Pancreas (tissue), 10 donors: Measurements from ENCODE around the gene USP48. TPM values are rescaled to one million over a fixed set of nuclear protein-coding genes. Genes with fewer than 3 reads are reported as not detected.
A peak's percentile ranks its signal among the peaks of the same experiment; 100 is the strongest.

Source experiments
- ATAC-seq, 4 donors: fragments of 200-7000 bp; cut with Tn5 transposase; one replicate each; pipeline versions ENCODE4 v1.8.0 to v1.9.1; 2020; ENCODE audit warnings: mild to moderate bottlenecking in 4 of 4, moderate library complexity in 4 of 4
- DNase-seq, 6 donors: peaks; one replicate each; pipeline ENCODE4 v3.0.0-alpha.2; 2020
- FAIRE-seq: peaks from 2 replicates; lab custom pipeline; 2012; peaks lifted over from hg19 to GRCh38; lab: Jason Lieb, UNC
- H3K27ac ChIP-seq, 4 donors: fragments of 200-600 bp; sonication (generic); 1 replicate in 3 of 4; 2 replicates in 1 of 4; pipeline versions ENCODE4 v1.5.0 to v1.8.0; 2020
- H3K27me3 ChIP-seq, 4 donors: fragments of 200-600 bp; one replicate each; pipeline ENCODE4 v1.8.0; 2021
- H3K36me3 ChIP-seq, 3 donors: fragments of 200-600 bp; sonication (generic) in 1 of 3; one replicate each; pipeline versions ENCODE4 v1.5.0 to v1.8.0; 2020 to 2021
- H3K4me1 ChIP-seq, 3 donors: fragments of 200-600 bp; one replicate each; pipeline ENCODE4 v1.8.0; 2021
- H3K4me3 ChIP-seq, 4 donors: fragments of 200-600 bp; sonication (generic) in 2 of 4; one replicate each; pipeline versions ENCODE4 v1.5.0 to v1.8.0; 2020 to 2021
- H3K9me3 ChIP-seq, 4 donors: fragments of 200-600 bp; one replicate each; pipeline ENCODE4 v1.8.0; 2021
- WGBS, 2 donors: extraction: QIAGEN DNeasy Blood & Tissue Kit; methylation state at CpG; one replicate each; pipeline ENCODE4 v1.1.7; 2013; 5-methylcytosine and 5-hydroxymethylcytosine counted together
- intact Hi-C, 3 donors: fragments of 100-400 bp; cut with DNase I; formaldehyde crosslinking; loops; one replicate each; pipeline versions ENCODE4 v1.11.1 to v1.14.2; 2022
- polyA plus RNA-seq, 2 donors: library from polyadenylated mRNA; stranded (reverse); fragments of 200-250 nt; gene quantifications; one replicate each; pipeline ENCODE4 v1.2.3, GENCODE V29; 2013
- total RNA-seq, 6 donors: library from RNA; stranded (reverse); fragmentation: NEBNext Ultra II Directional in 4 of 6; extraction: Animal tissue kit (Norgen Biotek cat#: 25700) in 4 of 6; gene quantifications; one replicate each; pipeline versions ENCODE4 v1.2.1 to v1.2.4, GENCODE V29; 2021 to 2023
- TF ChIP-seq, protein P1 (sequence below), 4 donors: fragments of 200-600 bp; sonication (generic) in 3 of 4; IDR thresholded peaks; one replicate each; pipeline versions ENCODE4 v1.5.0 to v1.8.0; 2021; ENCODE audit warnings: antibody characterized with exemption in 4 of 4
- donor health status: healthy with polysubstance abuse.
- donor health status: DM: no; HTN: no; CAD: no; lungs with moderate emphysema.
- donor health status: DM: no; HTN: no; CAD: no.
- donor health status: control.
- donor health status: control.
- donor health status: Bipolar disorder and iron deficiency.
- donor health status: DM: yes; HTN: yes; CAD: no.
- donor health status: DM: no; HTN: no; CAD: no.
- donor health status: DM: no; HTN: no; CAD: no.
- donor health status: DM: yes; HTN: yes; CAD: no.

The USP48 gene
- total and polyA plus RNA-seq, 8 donors = 14.9 to 30.6 (median 25.9) TPM

DNA sequence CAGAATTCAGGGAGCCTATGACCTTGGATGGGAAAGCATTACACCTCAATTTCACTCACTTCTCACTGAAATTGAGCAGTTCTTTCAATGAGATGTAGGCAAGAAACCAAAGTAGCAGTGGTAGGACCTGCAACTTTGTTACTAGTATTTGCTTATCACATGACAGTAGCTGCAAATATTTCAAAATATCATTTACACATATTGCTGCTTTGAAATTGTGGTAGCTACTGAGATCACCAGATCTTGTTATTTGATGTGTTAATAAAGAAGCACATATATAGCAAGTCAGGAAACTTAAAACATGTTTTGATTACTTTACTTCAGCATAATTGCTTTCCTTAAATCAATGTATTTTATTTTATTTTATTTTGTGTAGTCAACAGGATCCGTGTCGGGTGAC lies 42.0 kb upstream of the USP48 start:
- Histone ChIP-seq H3K36me3 (peaks cover 0 to 36% (median 6%) of the 10 kb centered on the region in 3 donors), H3K9me3 (no peaks in the 10 kb centered on the region), H3K27me3 (no peaks in the 10 kb centered on the region), H3K4me3 (no peak overlapping the region), H3K27ac (no peak overlapping the region), H3K4me1 (no peaks in the 10 kb centered on the region)
- no peak for DNase-seq
- TF ChIP-seq, protein P1, sequence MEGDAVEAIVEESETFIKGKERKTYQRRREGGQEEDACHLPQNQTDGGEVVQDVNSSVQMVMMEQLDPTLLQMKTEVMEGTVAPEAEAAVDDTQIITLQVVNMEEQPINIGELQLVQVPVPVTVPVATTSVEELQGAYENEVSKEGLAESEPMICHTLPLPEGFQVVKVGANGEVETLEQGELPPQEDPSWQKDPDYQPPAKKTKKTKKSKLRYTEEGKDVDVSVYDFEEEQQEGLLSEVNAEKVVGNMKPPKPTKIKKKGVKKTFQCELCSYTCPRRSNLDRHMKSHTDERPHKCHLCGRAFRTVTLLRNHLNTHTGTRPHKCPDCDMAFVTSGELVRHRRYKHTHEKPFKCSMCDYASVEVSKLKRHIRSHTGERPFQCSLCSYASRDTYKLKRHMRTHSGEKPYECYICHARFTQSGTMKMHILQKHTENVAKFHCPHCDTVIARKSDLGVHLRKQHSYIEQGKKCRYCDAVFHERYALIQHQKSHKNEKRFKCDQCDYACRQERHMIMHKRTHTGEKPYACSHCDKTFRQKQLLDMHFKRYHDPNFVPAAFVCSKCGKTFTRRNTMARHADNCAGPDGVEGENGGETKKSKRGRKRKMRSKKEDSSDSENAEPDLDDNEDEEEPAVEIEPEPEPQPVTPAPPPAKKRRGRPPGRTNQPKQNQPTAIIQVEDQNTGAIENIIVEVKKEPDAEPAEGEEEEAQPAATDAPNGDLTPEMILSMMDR (IDR thresholded peaks at IDR 0.05) = no peak
- 90 to 96% methylated on average over 2 of the region's 2 CpGs for WGBS, 2 donors
- no peak for ATAC-seq
- FAIRE-seq = no peak
- intact Hi-C loops = no loop called here

DNA sequence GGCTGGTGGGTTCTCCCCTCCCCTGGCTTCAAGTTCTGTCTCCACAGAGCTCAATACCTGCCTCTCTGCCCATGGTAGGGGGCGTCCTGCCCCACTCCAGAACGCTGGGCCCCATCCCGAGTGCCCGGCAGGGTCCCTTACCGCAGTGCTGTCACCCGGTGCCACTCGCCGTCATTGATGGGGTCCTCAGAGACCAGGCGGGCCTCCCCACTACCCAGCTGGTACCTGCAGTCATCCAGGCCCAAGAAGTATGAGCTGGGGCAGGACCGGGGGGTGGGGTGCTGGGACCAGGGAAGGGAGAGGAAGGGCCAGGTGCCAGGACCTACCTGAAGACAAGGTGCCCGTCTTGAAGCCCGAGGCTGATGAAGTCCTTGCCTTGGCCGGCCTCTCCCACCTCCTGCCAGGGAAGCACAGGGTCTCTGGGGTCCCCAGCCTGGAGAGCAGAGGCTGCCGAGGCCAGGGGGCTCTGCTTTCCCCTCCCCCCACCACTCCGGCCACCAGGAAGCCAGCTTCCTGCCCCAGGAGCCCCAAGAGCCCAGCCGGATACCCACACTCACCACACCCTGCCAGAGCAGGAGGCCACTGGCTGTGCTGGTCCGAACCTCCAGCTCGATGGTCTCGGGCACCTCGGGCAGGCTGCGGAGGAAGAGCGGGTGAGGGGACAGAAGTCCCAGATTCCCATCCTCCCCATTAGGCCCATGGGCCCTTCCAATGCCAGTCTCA lies 41.2 kb upstream of the USP48 start:
- FAIRE-seq (no peak), ATAC-seq (no peak), DNase-seq (peak in 1 of 6 donors; percentile 65)
- Histone ChIP-seq H3K4me3 (no peak overlapping the region), H3K4me1 (no peaks in the 10 kb centered on the region), H3K27me3 (no peaks in the 10 kb centered on the region), H3K27ac (no peak overlapping the region), H3K36me3 (peaks cover 0 to 28% (median 6%) of the 10 kb centered on the region in 3 donors), H3K9me3 (no peaks in the 10 kb centered on the region)
- WGBS, 2 donors = 91 to 94% methylated on average over 21 to 22 of the region's 22 CpGs
- intact Hi-C loops = no loop called here
- TF ChIP-seq, protein P1 (IDR thresholded peaks at IDR 0.05) = no peak

DNA sequence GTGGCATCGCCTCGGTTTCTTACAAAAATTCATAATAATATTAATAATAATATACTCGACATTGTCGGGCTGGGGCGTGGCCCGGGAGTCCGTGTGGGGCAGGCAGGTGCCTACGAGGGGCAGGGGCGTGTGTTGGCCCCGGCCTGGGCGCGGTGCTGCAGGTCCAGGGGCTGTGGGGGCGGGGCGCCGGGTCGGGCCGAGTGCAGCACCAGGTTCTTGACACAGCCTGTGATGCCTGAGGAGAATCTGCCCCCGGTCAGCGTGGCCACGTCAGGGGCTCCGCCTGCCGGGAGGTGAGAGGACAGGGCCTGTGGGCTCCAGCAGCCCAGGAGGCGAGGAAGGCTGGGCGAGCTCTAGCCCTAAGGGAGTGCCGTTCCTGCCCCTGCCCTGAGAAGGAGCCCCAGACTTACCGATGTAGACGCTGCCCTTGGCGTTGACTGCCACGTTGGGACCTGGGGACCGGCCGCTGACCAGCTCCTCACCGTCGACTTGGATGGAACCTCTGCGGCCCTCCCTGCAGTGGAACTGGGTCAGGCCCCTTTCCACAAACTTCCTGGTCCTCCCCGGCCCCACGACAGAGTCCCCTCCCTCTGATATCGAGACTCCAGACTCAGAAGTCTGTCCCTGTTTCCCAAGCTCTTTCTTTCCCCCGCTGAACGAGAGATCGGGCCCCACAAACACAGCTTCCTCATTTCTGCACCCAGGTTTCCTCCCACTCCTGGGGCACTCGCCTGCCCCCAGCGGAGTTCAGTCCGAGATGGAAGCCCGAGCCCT lies 40.4 kb upstream of the USP48 start:
- Histone ChIP-seq H3K4me3 (no peak overlapping the region), H3K4me1 (no peaks in the 10 kb centered on the region), H3K27ac (no peak overlapping the region), H3K9me3 (no peaks in the 10 kb centered on the region), H3K27me3 (no peaks in the 10 kb centered on the region), H3K36me3 (peaks cover 0 to 21% (median 6%) of the 10 kb centered on the region in 3 donors)
- peak in 1 of 6 donors; percentile 64 for DNase-seq
- ATAC-seq = no peak
- WGBS, 2 donors = 91 to 93% methylated on average over 42 to 44 of the region's 44 CpGs
- intact Hi-C loops = no loop called here
- TF ChIP-seq, protein P1 (IDR thresholded peaks at IDR 0.05) = no peak
- FAIRE-seq = no peak

DNA sequence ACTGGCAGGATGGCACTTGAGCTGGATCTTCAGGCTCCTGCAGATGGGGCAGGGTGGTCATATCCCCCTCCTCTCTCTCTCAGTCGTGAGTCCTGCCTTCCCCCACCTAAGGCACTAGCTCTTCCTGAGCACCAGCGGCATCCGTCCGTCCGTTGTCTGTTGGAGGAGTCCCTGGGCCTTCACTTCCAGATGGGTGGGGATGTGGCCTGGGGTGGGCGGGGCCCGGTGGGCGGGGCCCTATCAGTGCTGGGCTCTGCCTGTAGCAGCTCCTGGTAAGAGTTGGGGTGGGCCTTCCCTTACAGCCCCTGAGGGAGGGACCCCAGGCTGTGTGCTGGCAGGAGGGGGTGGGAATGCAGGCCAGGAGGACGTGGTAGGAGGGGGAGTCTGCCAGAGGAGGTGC lies 39.4 kb upstream of the USP48 start:
- intact Hi-C loops = no loop called here
- FAIRE-seq (no peak), DNase-seq (peak in 1 of 6 donors; percentile 44), ATAC-seq (no peak)
- Histone ChIP-seq H3K27ac (no peak overlapping the region), H3K36me3 (peaks cover 0 to 14% (median under 1%) of the 10 kb centered on the region in 3 donors), H3K9me3 (no peaks in the 10 kb centered on the region), H3K4me3 (no peak overlapping the region), H3K27me3 (no peaks in the 10 kb centered on the region), H3K4me1 (no peaks in the 10 kb centered on the region)
- WGBS, 2 donors = 65 to 79% methylated on average over 9 of the region's 9 CpGs
- TF ChIP-seq, protein P1 (IDR thresholded peaks at IDR 0.05) = no peak
